ENCODE data around the gene PHAX.

GRCh38 chr5:126635585-126635984 lies 34.8 kb downstream of the PHAX start:
- TF ChIP-seq CTCF (IDR thresholded peaks at IDR 0.05) (no peak), POLR2A (IDR thresholded peaks at IDR 0.05; ENCODE audit: low read depth) (no peak), EP300 (IDR thresholded peaks at IDR 0.05) (no peak), POLR2AphosphoS5 (IDR thresholded peaks at IDR 0.05) (no peak)
